Panc1 (cell line): ENCODE measurements around the gene ATP11B.

Experiments used
- CTCF ChIP-seq: fragments of 450-650 bp; IDR thresholded peaks from 2 replicates; pipeline ENCODE4 v1.5.1; 2017; ENCODE audit warnings: mild to moderate bottlenecking
- POLR2AphosphoS5 ChIP-seq: IDR thresholded peaks from 2 replicates; pipeline ENCODE4 v1.6.1; 2012; ENCODE audit warnings: mild to moderate bottlenecking, low read depth, low read length, moderate library complexity
- SIN3A ChIP-seq: IDR thresholded peaks from 2 replicates; pipeline ENCODE4 v1.6.1; 2012; ENCODE audit warnings: low read depth, mild to moderate bottlenecking, low read length, moderate library complexity, borderline replicate concordance; ENCODE audit not compliant: insufficient read depth

DNA sequence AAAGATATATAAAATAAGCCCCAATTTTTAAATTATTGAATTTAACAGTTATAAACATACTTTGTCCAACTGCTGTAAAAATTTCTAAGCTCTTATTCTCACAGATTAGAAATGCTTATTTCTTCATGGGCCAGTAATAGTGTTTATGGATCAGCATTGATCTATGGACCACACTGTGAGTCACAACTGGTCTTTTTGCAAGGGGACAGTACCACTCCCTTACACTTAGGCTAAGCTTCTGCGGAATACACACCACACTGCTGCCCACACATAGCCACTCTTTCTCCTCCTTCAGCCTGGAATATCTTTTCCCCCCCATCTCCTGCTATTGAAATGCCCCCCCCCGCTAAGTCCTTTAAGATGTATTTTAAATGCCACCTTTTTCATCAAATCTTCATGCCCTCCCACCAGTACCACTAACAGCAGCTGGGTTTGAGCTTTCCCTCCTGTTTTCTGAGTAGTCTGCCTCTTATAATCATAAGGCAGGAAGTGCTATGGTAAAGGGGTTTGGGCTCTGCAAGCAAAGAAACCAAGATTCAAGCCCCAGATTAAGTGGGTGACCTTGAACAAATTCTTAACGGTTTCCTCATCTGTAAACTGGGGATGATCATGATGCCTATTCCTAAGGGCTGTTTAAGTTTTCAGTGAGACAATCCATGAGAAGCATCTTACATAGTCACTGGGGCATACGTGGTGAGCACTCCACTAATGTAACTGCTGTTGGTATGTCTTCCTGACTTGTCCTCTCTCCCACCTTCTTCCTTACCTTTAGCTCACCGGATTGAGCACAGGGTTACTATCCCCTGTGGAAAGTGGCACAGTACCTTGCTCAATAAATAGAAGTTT is 117.9 kb downstream of the ATP11B start:
- TF ChIP-seq CTCF (no peak), POLR2AphosphoS5 (no peak), SIN3A (no peak)
